GM18498 (cell line): ENCODE data around the gene RNF145.

Source experiments
- ATAC-seq: cut with Tn5 transposase; IDR thresholded peaks from one replicate; pipeline ENCODE4 v1.9.1; 2021; ENCODE audit warnings: mild to moderate bottlenecking, moderate library complexity; ENCODE audit not compliant: unreplicated experiment

The RNF145 gene

GRCh38 chr5:159220206-159220605, 10.9 kb upstream of the RNF145 start:
- ATAC-seq = no peak

DNA sequence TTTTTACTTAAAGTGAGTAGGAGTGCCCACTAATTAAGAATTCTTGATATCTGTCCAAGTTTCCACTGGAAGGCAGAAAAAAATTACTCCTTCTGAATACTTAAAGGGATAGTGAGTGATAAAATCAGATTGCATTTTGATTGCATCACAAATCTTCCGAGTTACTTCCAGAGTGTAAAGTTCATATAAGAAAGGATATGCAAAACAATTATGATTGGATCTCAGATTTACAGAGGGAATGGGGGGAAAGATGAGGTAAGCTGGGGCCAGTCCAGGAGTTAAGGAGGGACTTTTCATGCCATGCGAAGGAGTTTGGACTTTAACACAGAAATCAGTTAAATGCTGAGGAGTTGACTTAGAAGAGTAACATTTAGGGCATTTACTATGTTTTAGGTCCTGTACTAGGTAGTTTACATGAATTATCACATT, 9.3 kb upstream of the RNF145 start:
- ATAC-seq = no peak

- no peak for ATAC-seq
Observed at GRCh38 chr5:159217236-159217635, 7.9 kb upstream of the RNF145 start.

GRCh38 chr5:159216454-159216853, 7.1 kb upstream of the RNF145 start:
- ATAC-seq = no peak

DNA sequence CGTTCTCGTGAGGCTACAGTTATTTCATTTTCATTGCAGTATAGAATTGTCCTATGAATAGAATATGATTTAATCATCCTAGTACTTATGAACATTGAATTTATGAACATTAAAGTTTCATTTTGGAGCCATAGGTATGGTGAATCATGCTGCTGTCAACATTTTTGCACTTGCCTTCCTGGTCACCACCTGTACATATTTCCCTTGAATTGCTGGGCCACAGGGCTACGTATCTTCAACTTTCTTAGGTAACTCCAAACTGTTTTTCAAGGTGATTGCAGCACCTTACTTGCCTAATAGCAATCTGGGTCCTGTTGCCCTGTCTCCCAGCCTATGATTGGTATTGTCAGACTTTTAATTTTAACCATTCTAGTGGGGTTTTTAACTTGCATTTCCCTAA, 6.5 kb upstream of the RNF145 start:
- ATAC-seq = no peak

DNA sequence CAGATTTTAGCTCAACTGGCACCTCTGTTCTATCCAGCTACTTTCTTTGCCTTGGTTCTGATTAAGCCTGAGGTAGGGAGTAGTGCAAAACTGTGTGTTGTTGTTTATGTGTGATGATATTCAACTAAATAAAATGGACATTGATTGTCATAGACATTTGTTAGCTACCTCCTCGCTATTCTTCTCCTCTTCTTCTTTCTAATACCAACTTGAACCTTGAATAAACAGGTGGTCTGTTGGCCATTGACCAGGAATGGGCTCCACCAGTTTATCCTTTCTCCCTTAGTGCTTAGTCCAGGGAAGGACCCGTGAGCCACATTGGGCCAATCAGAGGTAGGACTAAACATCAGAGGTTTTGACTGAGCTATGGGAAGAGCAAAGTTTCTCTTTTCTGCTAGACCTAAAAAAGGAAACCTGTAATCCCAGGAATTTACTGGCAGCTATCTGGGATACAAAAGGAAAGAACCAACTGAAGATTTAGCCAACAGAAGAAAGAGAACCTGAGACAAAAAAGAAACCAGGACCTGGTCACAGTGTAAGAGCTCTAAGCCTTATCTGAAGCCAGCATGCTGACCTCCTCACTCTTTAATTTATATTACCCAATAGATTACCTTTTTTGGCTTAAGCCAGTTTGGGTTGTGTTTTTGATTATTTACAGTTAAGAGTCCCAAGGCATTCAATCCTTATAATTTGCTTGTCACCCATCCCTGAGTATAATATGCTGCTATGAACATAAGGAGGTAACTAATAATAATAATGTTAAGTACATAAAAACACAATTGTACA, 5.3 kb upstream of the RNF145 start:
- no peak for ATAC-seq

GRCh38 chr5:159212657-159213462, 3.5 kb upstream of the RNF145 start:
- ATAC-seq = no peak

DNA sequence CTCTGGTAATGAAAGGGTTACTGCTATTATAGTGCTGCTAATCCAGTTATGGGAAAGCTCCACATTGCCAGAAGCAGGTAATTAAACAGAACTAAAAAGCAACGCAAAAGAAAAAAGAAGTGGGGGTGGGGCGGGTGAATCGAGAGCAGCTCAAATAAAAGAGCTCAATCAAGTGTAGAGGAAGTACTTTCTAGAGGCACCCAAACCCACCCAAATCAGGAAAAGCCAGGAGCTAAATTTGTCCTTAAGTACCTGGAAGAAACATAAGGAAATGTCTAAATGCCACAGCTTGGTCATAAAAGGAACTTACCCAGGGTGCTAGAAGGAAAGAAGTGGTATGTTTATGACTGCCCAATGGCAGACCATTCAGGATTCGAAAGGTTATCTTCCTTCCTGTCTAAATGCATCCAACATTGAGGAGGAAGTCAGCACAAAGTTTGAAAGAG, 2.4 kb upstream of the RNF145 start:
- ATAC-seq = no peak

GRCh38 chr5:159210846-159211245, 1.5 kb upstream of the RNF145 start:
- no peak for ATAC-seq

GRCh38 chr5:159210210-159210661, 883 bp upstream of the RNF145 start:
- ATAC-seq = no peak

GRCh38 chr5:159208514-159209437, 577 bp downstream of the RNF145 start:
- peak; percentile 21 for ATAC-seq

DNA sequence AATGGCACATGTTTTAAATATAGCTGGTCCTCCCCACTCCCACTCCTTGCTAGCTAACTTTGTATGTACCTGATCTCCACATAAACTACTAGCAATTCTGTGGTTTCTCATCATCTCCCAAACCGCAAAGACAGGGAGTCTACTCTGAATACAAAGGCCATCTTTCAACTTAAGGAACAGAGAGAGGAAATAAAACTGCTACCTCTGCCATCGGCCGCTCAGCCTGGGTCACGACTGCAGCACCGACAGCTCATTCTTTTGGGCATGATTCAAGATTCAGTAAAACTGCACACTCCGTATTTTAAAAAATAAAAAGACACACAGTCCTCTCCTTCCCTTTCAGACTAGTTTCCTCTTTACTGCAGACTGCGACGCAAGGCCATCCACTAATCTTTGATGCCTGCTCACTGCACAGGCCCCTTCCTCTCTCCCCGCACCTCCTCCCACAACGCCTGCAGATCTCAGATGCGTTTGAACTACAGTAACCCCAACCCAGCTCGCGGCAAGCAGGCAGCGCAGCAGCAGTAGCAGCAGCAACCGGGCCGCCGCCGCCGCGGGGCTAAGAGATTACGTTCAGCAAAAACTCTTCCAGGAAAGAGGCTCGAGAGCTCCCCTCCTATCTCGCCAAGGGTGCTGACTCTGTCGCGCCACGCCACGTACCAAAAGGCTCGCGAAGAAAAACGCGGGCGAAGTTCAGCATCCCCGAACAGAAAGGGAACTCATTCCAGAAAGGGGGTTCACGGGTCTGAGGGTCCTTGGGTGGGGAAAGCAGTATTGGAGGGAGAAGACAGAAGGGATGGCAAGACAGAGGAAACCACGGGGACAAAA, 1.5 kb downstream of the RNF145 start:
- peak; percentile 54 for ATAC-seq

DNA sequence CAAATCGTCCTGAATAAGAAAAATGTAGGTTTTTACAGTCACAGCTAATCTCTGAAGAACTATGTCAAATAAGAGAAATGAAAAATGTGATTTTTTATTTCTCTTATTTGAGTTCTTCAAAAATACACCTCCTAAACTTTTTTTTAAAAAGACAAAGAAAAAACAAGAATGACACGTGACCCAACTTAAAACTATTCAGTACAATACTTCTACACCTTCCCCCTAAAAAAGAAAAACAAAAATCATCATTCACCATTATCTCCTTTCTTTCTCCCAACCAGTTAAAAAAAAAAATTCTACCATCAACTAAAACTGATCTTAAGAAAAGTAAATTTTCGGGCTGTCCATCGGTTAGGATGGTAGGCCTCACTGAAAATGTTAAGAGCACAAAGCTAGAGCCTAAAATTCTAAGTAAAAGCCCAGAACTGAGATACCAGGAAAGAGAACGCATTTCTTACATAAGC, 2.1 kb downstream of the RNF145 start:
- ATAC-seq = no peak

GRCh38 chr5:159206818-159207217, 2.5 kb downstream of the RNF145 start:
- ATAC-seq = no peak

DNA sequence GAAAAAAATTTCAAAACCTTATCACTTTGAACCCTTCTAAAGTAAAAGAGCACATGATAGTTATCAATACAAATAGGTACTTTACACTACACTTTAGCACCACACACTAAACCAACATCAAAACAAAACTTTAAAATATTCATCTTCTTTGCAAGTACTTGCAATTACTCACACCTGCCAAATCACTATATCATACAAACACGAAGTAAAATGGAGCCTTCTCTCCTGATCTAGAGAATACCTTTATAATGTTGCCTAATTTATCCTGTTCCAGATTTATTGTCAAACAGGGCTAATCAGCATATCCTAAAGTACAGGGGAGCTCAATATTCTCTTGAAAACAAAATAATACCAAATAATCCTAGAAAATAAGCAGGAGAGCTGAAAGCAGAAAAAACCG, 3.0 kb downstream of the RNF145 start:
- no peak for ATAC-seq

DNA sequence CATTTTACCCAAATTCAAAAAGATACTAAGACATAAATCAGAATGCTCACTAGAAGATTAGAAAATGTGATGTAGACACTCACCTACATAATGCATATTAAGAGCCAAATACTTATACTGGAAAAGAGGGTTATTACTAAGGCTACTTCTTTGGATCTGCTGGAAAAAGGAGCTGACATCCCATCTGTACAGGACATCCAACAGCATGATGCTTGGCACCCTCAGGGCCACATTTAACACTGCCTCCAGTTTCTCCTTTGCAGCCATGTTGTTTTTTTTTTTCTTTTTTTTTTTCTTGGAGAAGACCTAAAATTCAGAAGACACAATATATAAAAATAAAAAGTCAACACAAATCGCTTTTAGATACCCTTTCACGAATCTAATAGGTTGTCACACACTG, 6.0 kb downstream of the RNF145 start:
- no peak for ATAC-seq

GRCh38 chr5:159202151-159202550, 7.2 kb downstream of the RNF145 start:
- ATAC-seq = no peak

DNA sequence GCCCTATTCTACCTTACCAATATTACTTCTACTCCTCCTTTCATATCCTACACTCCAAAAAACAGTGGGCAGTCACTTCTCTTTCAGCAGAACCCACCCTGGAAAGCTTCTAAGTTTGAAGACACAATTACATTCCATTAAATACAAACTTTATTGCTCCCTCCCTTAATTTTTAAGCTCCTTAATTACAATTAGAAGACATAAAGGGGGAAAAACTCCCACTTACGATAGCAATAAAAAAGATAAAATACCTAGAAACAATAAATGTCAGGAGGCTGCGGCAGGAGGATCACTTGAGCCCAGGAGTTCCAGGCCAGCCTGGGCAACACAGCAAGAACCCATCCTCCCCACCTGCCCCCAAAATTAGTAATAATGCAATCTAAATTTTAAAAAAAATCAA, 9.6 kb downstream of the RNF145 start:
- ATAC-seq = no peak

DNA sequence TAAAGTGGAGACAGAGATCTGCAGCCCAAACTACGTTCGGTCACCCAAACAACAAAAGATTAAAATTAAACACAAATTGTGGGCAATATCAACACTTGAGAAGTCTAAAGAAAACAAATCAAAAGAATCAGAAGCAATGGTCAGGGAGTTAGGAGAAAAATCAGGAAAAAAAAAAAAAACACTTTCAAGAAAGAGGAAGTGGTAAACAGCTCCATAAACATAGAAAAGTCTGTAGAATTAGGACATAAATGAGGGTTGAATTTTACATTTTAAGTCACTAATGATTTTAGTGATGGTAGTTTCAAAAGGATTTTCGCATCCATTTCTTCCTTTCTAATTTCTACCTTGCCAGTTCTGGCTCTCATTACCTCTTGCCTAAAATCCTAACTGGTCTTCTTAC, 10.1 kb downstream of the RNF145 start:
- ATAC-seq = no peak
